Astrocyte of the spinal cord (primary cell): ENCODE results near the gene NR1H2.

Experiments used
- DNase-seq: peaks from one replicate; pipeline ENCODE4 v3.0.0; 2011; ENCODE audit warnings: low read depth, low spot score
- H3K4me3 ChIP-seq: 2 replicates; pipeline ENCODE4 v1.5.1; 2011; ENCODE audit warnings: low read depth, mild to moderate bottlenecking, low read length, moderate library complexity
- CTCF ChIP-seq: IDR thresholded peaks from 2 replicates; pipeline ENCODE4 v1.5.1; 2012; ENCODE audit warnings: low read depth, mild to moderate bottlenecking, low read length, inconsistent platforms
- in situ Hi-C: cut with HindIII; loops from 2 replicates; pipeline ENCODE4 v1.10.0; 2017; ENCODE audit warnings: low sequenced_read_pairs

NR1H2 gene

GRCh38 chr19:50371914-50372475 is 4.3 kb upstream of the NR1H2 start:
- TF ChIP-seq CTCF: no peak
- in situ Hi-C loops: no loop called here
- DNase-seq: no peak
- H3K4me3 ChIP-seq: no peak overlapping the region

GRCh38 chr19:50377051-50377461 is 799 bp downstream of the NR1H2 start:
- TF ChIP-seq CTCF: no peak
- DNase-seq: no peak
- in situ Hi-C loops: no loop called here
- peak overlapping the region; percentile 27 for H3K4me3 ChIP-seq

- no peak for TF ChIP-seq CTCF
- no peak for DNase-seq
- in situ Hi-C loops: no loop called here
- H3K4me3 ChIP-seq: no peak overlapping the region
These were observed 1.3 kb downstream of the NR1H2 start for GRCh38 chr19:50377517-50377916.

- no peak for DNase-seq
- no peak overlapping the region for H3K4me3 ChIP-seq
- in situ Hi-C loops: no loop called here
- TF ChIP-seq CTCF: no peak
These were observed 2.1 kb downstream of the NR1H2 start for GRCh38 chr19:50378169-50378862.

- no peak overlapping the region for H3K4me3 ChIP-seq
- TF ChIP-seq CTCF: no peak
- in situ Hi-C loops: no loop called here
- no peak for DNase-seq
These were observed 2.6 kb downstream of the NR1H2 start for GRCh38 chr19:50378863-50379236.

- no peak for DNase-seq
- no peak for TF ChIP-seq CTCF
- H3K4me3 ChIP-seq: no peak overlapping the region
- in situ Hi-C loops: no loop called here
These were observed 3.3 kb downstream of the NR1H2 start for GRCh38 chr19:50379602-50380001.
